Endothelial cell of umbilical vein (primary cell): ENCODE measurements around the gene NCOR1. TPM values are rescaled to one million over a fixed set of nuclear protein-coding genes. Genes with fewer than 3 reads are reported as not detected.

ENCODE experiments used
- BruUV-seq: library from RNA; stranded (reverse); fragments of 400-500 nt; replicated peaks from 2 replicates; lab custom pipeline; 2021; lab: Mats Ljungman, UMichigan
- CTCF ChIA-PET: fragments of 300-600, 350-600 bp; sonication (Branson Sonifier 250); formaldehyde crosslinking; loops from one replicate; lab custom pipeline; 2021; ENCODE audit warnings: antibody characterized with exemption, inconsistent platforms; lab: Charles Lee
- POLR2A ChIA-PET: fragments of 300-600, 350-600 bp; sonication (Branson Sonifier 250); formaldehyde crosslinking; loops from one replicate; lab custom pipeline; 2021; ENCODE audit warnings: antibody characterized with exemption, inconsistent platforms; lab: Charles Lee
- DNase-seq: peaks from one replicate; pipeline ENCODE4 v3.0.0-alpha.2; 2011; ENCODE audit warnings: low read depth, low spot score
- FAIRE-seq: peaks from 2 replicates; lab custom pipeline; 2011; peaks lifted over from hg19 to GRCh38; lab: Jason Lieb, UNC
- H2AFZ ChIP-seq: 2 replicates; pipeline ENCODE4 v1.6.0; 2012; ENCODE audit warnings: low read depth, low read length, control low read depth, inconsistent platforms
- H3K27ac ChIP-seq: 2 replicates; pipeline ENCODE4 v1.5.1; 2011; ENCODE audit warnings: low read depth, mild to moderate bottlenecking, control low read depth, low read length, moderate library complexity; ENCODE audit not compliant: insufficient read depth
- H3K27me3 ChIP-seq, 2 experiments: 2 replicates each; pipeline versions ENCODE4 v1.6.0 to v1.6.1; 2011; ENCODE audit warnings: low read length in 2 of 2, mixed read lengths in 1 of 2; ENCODE audit not compliant: control insufficient read depth in 2 of 2, insufficient read depth in 2 of 2
- H3K36me3 ChIP-seq, 2 experiments: 2 replicates in 1 of 2; 3 replicates in 1 of 2; pipeline ENCODE4 v1.5.1; 2011; ENCODE audit warnings: low read length in 2 of 2, mild to moderate bottlenecking in 1 of 2, moderate library complexity in 1 of 2; ENCODE audit not compliant: control insufficient read depth in 2 of 2, insufficient read depth in 2 of 2; ENCODE audit errors: extremely low read depth in 1 of 2
- H3K4me1 ChIP-seq: 3 replicates; pipeline ENCODE4 v1.5.1; 2011; ENCODE audit warnings: mild to moderate bottlenecking, low read length; ENCODE audit not compliant: control insufficient read depth, insufficient read depth; ENCODE audit errors: extremely low read depth
- H3K4me2 ChIP-seq: 2 replicates; pipeline ENCODE4 v1.6.1; 2011; ENCODE audit warnings: low read length, control low read depth, mixed read lengths; ENCODE audit not compliant: insufficient read depth
- H3K4me3 ChIP-seq, 3 experiments: fragments of 200-600 bp in 1 of 3; sonication (generic), shearing (Covaris generic) in 1 of 3; replicated peaks in 1 of 3; 2 replicates each; pipeline ENCODE4 v1.5.1; 2011 to 2016; ENCODE audit warnings: control low read depth in 3 of 3, low read length in 3 of 3, mild to moderate bottlenecking in 2 of 3, inconsistent platforms in 1 of 3, low read depth in 1 of 3, moderate library complexity in 1 of 3; ENCODE audit not compliant: insufficient read depth in 1 of 3
- H3K79me2 ChIP-seq: 2 replicates; pipeline ENCODE4 v1.6.0; 2012; ENCODE audit warnings: low read length, inconsistent platforms; ENCODE audit not compliant: control insufficient read depth, insufficient read depth
- H3K9ac ChIP-seq: replicated peaks from 2 replicates; pipeline ENCODE3; 2011; ENCODE audit warnings: low read length, control low read depth; ENCODE audit not compliant: insufficient read depth; ENCODE audit errors: extremely low read depth
- H3K9me1 ChIP-seq: replicated peaks from 3 replicates; pipeline ENCODE4 v1.6.0; 2011; ENCODE audit warnings: mild to moderate bottlenecking, low read length; ENCODE audit not compliant: control insufficient read depth, insufficient read depth; ENCODE audit errors: extremely low read depth
- H3K9me3 ChIP-seq: replicated peaks from 2 replicates; pipeline ENCODE4 v1.5.1; 2012; ENCODE audit warnings: low read length, inconsistent platforms; ENCODE audit not compliant: control insufficient read depth, insufficient read depth
- H4K20me1 ChIP-seq: replicated peaks from 2 replicates; pipeline ENCODE3; 2011; ENCODE audit warnings: mild to moderate bottlenecking, low read length; ENCODE audit not compliant: control insufficient read depth, insufficient read depth; ENCODE audit errors: extremely low read depth
- EZH2 ChIP-seq: IDR thresholded peaks from 2 replicates; pipeline ENCODE4 v1.6.1; 2012; ENCODE audit warnings: borderline replicate concordance, low read depth, mild to moderate bottlenecking, moderate library complexity, low read length, inconsistent platforms; ENCODE audit not compliant: severe bottlenecking
- FOS ChIP-seq: IDR thresholded peaks from 2 replicates; pipeline ENCODE4 v1.6.1; 2011; ENCODE audit warnings: mild to moderate bottlenecking, low read length, moderate library complexity, borderline replicate concordance; ENCODE audit not compliant: insufficient read depth
- GATA2 ChIP-seq: IDR thresholded peaks from 2 replicates; pipeline ENCODE4 v1.7.0; 2011; ENCODE audit warnings: low read depth, mild to moderate bottlenecking, moderate library complexity, mixed read lengths, low read length; ENCODE audit not compliant: insufficient read length, insufficient read depth
- POLR2AphosphoS5 ChIP-seq: IDR thresholded peaks from 2 replicates; pipeline ENCODE4 v1.6.1; 2012; ENCODE audit warnings: low read depth, mild to moderate bottlenecking, control low read depth, low read length, moderate library complexity; ENCODE audit not compliant: insufficient read depth
- dilution Hi-C: fragments of 300-500 bp; cut with MboI; formaldehyde crosslinking; loops from one replicate; pipeline ENCODE4 v1.15.0; 2019; ENCODE audit warnings: low sequenced_read_pairs; ENCODE audit not compliant: extremely low pct_ligation_motif_present
- intact Hi-C: fragments of 100-400 bp; cut with micrococcal nuclease; formaldehyde crosslinking; loops from one replicate; pipeline ENCODE4 v1.10.0; 2022
- polyA plus RNA-seq, 4 experiments: library from polyadenylated mRNA; depleted of rRNA in 3 of 4; stranded (reverse) in 3 of 4; unstranded in 1 of 4; fragments of >200 nt; gene quantifications; 2 replicates each; pipeline versions ENCODE4 v1.2.1 to v1.2.3, GENCODE V29; 2011 to 2012; ENCODE audit warnings: missing spikeins in 1 of 4
- total RNA-seq: library from RNA; stranded (reverse); gene quantifications from 2 replicates; pipeline ENCODE4 v1.2.3, GENCODE V29; 2021
- TF ChIP-seq, protein P1 (sequence below), 2 donors: IDR thresholded peaks; 1 replicate in 1 of 2; 2 replicates in 1 of 2; pipeline ENCODE4 v1.5.1; 2011; ENCODE audit warnings: low read length in 2 of 2, mild to moderate bottlenecking in 2 of 2, moderate library complexity in 2 of 2, control low read depth in 1 of 2, inconsistent platforms in 1 of 2, low read depth in 1 of 2; ENCODE audit not compliant: insufficient read depth in 1 of 2; ENCODE audit errors: extremely low read depth in 1 of 2

Gene NCOR1
- total and polyA plus RNA-seq, 2 donors (not counting 3 experiments of a cell fraction or from before 2014, with no cell fraction given), result 90.0 to 134 TPM

- peaks cover 0 to 4% of the 10 kb centered on the region in 2 experiments for H3K36me3 ChIP-seq
- no peak overlapping the region for H2AFZ ChIP-seq
- no peaks in the 10 kb centered on the region for H3K9me1 ChIP-seq
- ChIA-PET POLR2A (interaction anchor here (0.6 to 1.3 kb wide), 2 partner anchors 8 to 60 kb away, joined by 3 to 9 read pairs; no protein-coding TSS in a partner anchor), CTCF (interaction anchor here (1.7 kb wide), 1 partner anchor 8 kb away, joined by 9 read pairs; no protein-coding TSS in a partner anchor)
- no peak overlapping the region for H3K27ac ChIP-seq
- H3K79me2 ChIP-seq, result peaks cover 6% of the 10 kb centered on the region
- FAIRE-seq (no peak), DNase-seq (no peak)
- no peaks in the 10 kb centered on the region for H3K9me3 ChIP-seq
- BruUV-seq, result no TSS peak
- intact Hi-C loops (loop anchor here (10.0 kb wide), 1 partner anchor 126 kb away; no protein-coding TSS in a partner anchor), dilution Hi-C loops (no loop called here)
- H4K20me1 ChIP-seq, result no peaks in the 10 kb centered on the region
- H3K4me3 ChIP-seq, result no peak overlapping the region
- H3K4me2 ChIP-seq, result no peak overlapping the region
- H3K9ac ChIP-seq, result no peak overlapping the region
- H3K4me1 ChIP-seq, result no peaks in the 10 kb centered on the region
- H3K27me3 ChIP-seq, result no peaks in the 10 kb centered on the region
- TF ChIP-seq POLR2AphosphoS5, result no peak
- TF ChIP-seq, protein P1, sequence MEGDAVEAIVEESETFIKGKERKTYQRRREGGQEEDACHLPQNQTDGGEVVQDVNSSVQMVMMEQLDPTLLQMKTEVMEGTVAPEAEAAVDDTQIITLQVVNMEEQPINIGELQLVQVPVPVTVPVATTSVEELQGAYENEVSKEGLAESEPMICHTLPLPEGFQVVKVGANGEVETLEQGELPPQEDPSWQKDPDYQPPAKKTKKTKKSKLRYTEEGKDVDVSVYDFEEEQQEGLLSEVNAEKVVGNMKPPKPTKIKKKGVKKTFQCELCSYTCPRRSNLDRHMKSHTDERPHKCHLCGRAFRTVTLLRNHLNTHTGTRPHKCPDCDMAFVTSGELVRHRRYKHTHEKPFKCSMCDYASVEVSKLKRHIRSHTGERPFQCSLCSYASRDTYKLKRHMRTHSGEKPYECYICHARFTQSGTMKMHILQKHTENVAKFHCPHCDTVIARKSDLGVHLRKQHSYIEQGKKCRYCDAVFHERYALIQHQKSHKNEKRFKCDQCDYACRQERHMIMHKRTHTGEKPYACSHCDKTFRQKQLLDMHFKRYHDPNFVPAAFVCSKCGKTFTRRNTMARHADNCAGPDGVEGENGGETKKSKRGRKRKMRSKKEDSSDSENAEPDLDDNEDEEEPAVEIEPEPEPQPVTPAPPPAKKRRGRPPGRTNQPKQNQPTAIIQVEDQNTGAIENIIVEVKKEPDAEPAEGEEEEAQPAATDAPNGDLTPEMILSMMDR (IDR thresholded peaks at IDR 0.05; ENCODE audit: extremely low read depth in 1 of 2, insufficient read depth in 1 of 2, low read depth in 1 of 2, low read length in 2 of 2), result no peak
- TF ChIP-seq EZH2, result no peak
- no peak for TF ChIP-seq GATA2
- no peak for TF ChIP-seq FOS
These were observed 56.6 kb downstream of the NCOR1 start for GRCh38 chr17:16158714-16159113.
